ENCODE measurements around the gene JOSD1.
A peak's percentile ranks its signal among the peaks of the same experiment; 100 is the strongest.

JOSD1 gene

DNA sequence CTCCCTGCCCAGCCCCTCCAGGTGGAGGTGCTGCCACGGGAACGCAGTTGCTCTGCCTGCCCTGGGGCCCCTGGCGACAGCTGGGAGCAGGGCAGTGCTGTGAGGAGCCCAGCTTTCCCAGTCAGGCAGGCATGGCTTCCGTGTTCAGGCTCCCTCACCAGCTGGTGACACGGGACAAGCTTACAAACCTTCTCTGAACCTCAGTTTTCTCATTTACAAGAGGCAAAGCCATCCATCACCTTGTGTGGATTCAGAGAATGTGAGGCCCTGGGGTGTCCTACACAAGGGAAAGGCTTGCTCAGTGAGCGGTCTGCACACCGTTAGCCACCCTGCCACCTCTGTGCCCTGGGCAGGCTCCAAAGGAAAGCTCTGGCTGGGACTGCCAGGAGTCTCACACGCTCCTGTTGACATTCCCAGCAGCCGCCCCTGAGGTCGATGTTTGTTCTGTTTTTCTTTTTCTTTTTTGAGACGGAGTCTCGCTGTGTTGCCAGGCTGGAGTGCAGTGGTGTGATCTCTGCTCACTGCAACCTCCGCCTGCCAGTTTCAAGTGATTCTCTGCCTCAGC lies 31.6 kb upstream of the JOSD1 start:
- no peak for DNase-seq

DNA sequence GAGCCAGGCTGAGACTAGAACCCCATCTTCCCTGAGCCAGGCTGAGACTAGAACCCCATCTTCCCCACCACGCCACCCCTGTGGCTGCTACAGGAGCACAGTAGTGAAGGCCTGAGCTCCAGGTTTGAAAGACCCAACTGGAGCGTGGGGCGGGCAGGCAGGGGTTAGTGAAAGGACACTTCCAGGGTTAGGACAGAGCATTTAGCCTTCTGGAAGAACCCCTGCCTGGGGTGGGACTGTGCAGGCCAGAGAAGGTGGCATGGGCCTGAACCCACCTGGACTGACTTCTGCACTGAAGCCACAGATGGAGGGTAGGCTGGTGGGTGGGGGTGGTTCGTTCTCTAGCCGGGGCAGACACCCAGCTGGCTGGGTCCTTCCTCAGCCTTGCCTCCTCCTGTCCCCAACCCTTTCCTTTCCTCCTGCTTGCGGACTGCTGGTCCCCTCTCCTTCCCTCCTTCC lies 31.0 kb upstream of the JOSD1 start:
- no peak for DNase-seq

DNA sequence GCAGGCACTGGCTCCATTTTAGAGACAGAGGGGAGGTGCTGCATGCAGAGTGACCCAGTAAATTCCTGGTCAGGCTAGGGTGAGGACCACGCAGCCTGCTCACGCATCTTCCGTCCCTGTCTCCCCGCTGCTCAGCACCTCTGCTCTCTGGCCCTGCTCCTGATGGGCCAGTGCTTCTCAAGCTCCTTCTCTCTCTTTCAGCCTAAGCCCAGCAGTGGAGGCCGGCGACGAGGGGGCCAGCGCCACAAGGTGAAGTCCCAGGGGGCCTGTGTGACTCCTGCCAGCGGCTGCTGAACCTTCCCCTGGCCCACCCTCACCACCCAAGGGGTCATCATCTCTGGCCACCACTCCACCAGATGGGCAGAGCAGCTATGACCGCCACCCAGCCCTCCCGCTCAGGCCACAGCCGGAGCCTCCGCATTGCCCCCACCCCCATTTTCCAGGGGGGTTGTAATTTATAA lies 29.7 kb upstream of the JOSD1 start:
- DNase-seq = no peak

DNA sequence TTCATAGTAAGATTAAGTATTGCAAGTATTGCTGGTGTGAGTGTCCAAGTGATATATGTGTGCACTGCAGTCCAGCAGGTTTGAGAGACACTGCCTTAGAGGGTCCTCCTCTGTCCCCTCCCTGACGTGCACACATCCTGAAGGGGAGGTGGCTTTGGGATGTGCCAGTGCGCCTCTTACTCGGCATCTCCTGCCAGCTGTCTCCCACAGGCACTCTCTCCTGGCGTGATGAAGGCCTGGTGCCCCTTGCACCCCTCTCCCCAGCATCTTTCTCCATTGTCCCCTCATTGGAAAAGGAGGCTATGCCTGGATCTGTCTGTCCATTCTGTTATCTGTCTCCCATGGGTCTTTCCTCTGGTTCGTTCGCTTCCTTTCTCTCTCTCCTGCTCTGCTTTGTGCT lies 29.2 kb upstream of the JOSD1 start:
- no peak for DNase-seq

DNA sequence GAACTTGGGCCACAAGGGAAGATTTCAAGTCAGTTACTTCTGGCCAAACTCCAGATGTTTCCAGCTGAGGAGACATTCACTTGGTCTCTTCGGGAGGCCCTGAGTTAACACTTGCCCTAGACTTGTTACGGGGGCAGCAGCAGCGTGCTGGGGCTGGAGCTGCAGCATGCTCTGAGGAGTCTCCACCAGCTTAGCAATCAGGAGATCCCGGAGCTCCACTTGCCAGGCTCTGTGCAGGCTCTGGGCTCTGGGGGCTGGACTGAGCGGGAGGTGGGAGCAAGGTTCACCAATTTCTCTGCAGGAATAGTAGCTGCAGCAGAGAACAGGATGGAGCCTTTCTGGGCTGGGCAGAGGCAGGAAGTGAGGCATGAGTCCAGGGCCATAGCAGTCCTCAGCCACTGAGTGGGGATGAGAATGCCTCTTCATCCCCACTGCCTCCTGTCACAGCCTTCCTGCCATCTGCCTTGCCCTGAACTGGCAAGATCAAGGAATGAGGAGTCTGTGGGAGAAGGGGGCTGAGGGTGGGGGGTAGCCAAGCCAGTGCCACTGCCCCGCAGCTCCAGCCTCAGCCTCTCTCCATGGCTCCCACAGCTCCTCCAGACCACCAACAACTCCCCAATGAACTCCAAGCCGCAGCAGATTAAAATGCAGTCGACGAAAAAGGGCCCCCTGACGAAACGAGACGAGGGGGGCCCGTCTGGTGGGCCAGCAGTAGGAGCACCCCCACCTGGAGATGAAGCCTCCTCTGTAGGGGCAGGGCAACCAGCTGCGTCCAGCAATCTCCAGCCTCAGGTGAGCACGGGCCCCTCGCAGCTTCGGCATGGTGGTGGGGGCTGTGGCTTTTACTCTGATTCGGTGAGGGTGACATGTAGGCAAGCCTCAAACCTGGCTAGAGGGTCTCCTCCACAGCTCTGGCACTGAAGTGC lies 28.4 kb upstream of the JOSD1 start:
- DNase-seq = no peak

DNA sequence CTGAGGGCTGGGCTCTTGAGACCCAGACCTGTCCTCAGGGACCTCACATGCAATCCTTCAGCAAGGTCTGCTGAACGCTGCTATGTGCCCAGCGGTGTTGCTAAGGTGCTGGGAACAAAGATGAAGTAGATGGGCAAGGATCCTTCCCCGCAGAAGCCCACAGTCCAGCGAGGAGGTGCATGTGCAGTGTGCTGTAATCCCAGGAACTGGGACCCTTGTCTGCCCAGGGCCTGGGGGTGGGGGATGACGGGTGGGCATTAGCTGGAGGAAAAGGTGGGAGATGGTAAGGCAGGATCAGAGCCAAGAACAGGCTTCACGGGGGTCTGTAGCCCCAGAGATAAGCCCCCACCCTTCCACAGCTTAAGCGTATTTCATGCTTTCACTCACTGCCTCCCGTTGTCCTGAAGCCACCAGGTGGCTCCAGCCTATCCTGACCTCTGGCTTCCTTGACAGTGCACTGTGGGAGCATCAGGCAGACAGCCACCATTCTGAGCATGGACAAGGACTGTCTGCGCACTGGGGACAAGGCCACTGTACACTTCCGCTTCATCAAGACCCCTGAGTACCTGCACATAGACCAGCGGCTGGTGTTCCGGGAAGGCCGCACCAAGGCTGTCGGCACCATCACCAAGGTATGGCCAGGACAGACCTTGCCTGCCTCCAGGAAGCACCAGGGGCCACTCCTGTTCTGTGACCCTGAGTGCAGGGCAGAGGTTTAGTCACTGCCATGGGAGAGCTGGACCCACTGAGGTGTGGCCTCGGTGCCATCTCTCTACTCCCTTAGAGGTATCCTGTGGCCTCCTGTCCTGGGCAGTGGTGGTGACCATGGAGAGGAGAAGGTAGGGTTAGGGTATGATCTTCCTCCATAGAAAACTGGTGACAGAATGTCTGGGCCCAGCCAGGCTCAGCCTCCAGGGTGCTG lies 27.0 kb upstream of the JOSD1 start:
- no peak for DNase-seq

DNA sequence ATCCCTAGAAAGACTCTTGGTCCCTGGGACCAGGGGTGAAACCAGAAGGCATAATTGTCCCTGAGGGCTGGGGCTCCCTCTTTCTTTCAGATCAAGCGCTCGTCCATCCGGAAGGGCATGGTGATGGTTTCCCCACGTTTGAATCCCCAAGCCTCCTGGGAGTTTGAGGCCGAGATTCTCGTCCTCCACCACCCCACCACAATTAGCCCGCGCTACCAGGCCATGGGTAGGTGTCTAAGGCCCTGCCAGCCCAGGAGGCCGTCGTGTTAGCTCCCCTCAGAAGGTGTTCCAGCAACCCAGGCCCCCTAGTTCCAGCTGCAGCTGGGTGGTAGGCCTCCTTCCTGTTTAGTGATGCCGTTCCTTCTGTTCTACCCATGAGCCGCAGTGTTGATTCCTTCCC lies 26.4 kb upstream of the JOSD1 start:
- no peak for DNase-seq

DNA sequence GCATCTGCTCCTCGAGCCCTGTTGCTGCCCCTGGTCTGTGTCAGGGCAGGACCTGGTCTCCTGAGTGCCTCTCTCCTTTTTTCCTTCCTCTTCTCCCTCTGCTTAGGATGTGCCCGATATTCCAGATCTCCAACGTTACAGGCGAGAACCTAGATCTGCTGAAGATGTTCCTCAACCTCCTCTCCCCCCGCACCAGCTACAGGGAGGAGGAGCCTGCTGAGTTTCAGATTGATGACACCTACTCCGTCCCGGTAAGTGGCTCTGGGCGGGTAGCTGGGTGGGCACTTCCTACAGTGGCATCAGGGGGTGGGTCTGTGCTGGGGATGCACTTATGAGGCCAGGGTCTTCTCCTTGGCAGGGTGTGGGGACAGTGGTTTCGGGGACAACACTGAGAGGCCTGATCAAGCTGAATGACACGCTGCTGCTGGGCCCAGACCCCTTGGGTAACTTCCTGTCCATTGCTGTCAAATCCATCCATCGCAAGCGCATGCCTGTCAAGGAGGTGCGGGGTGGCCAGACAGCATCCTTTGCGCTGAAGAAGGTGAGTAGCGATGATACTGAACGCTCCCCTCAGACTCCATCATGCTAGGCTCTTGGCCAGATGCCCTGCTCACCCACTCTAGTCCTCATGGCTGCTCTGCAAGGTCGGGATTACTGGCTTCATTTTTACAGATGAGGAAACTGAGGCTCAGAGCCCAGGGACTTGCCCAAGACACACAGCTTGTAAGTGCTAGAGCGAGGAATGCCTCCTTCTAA lies 25.3 kb upstream of the JOSD1 start:
- no peak for DNase-seq

DNA sequence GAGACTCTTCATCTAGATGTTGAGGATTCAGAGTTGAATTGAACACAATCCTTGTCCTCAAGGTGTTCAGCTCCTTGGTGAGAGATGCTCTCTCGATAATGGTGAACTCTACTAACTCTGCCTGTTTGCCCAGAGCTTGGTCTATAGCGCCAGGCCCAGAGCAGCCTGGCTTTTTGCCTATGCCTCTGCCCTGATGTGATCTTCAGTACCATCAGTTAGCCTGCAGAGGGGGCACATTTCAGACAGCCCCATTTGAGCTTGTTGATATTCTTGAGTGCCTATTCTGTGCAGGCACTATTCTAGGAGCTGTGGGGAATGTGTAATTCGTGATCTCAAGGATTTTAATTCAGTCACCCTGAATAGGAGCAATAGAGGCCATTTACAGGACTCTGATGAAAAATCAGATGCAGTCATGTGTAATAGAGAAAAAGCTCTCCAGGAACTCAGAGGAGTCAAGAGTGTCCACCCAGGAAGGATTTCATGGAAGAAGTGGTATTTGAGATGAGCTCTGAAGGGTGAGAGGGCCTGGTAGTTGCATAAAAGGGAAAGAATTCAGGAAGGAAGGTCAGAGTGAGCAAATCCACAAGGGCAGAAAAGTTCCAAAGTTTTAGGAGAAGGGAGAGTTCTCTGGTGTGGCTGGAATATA lies 24.3 kb upstream of the JOSD1 start:
- no peak for DNase-seq

DNA sequence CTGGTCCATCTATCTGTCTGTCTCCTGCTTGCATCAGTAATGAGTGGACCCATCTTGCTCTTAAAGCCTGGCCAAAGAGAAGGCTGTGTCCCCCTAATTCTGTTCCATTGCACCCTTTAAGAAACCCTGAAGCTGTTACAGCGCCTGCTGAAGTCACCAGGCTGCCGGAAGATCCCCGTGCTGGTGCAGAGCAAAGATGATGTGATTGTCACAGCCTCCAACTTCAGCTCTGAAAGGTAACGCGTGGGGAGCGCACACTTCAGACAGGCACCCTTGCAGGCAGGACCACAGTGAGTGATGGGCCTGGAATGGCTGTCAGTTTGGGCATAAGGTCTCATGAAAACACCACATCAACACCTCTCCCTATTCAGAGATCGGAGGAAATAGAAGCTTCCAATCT lies 23.4 kb upstream of the JOSD1 start:
- no peak for DNase-seq

DNA sequence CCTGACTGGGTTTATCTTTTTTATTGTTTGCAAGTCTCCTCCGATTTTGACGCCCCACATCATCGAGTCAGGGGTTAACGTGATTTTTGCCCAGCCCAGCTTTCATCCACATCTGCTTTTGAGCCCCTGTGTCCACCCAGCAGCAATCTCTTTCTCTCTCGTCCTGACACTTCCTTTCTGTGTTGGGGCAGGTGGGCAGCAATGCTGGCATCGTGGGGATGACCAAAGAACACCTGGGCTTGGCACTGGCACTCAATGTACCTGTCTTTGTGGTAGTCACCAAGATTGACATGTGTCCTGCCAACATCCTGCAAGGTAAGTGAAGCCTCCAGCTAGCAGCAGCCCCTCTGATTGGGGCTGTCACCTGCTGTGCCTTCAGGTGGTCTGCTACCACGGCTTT lies 20.8 kb upstream of the JOSD1 start:
- no peak for DNase-seq

DNA sequence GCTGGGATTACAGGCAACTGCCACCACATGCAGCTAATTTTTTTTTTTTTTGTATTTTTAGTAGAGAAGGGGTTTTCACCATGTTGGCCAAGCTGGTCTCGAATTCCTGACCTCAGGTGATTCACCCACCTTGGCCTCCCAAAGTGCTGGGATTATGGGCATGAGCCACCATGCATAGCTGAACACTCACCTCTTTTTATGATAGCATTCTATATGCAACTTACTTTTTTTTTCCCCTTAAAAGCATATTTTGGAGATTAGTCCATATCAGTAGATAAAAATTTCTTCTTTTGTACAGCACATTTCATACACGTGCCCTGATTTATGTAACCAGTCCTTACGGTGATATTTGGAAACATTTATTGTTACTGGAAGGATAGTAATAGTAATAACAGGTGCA lies 19.6 kb upstream of the JOSD1 start:
- no peak for DNase-seq

DNA sequence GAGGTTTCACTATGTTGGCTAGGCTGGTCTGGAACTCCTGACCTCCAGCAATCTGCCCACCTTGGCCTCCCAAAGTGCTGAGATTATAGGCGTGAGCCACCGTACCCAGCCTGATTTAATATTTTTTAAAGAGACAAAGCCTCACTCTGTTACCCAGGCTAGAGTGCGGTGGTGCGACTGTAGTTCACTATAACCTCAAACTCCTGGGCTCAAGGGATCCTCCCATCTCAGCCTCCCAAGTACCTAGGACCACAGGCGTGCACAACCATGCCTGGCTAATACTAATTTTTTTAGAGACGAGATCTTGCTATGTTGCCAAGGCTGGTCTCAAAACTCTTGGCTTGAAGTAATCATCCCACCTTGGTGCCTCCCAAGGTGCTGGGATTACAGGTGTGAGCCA lies 18.5 kb upstream of the JOSD1 start:
- DNase-seq = no peak

DNA sequence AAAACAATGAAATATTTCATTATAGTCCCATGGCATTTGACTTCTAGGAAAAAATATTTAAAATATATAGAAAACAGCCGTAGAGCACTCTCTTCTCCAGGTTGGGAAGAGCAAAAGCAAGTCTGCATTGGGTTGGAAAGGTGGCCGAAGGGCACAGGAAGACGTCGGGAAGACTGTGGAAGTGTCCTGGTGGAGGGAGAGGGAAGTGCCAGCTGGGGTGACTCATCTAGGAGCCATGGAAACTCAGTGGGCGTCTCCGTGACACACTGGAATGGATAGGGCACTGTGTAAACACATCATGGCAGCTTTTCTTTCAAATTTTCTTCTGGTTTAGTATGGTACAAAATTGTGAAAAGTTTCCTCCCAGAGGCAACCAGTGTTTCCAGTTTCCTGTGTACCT lies 17.7 kb upstream of the JOSD1 start:
- peak; percentile 49 for DNase-seq

DNA sequence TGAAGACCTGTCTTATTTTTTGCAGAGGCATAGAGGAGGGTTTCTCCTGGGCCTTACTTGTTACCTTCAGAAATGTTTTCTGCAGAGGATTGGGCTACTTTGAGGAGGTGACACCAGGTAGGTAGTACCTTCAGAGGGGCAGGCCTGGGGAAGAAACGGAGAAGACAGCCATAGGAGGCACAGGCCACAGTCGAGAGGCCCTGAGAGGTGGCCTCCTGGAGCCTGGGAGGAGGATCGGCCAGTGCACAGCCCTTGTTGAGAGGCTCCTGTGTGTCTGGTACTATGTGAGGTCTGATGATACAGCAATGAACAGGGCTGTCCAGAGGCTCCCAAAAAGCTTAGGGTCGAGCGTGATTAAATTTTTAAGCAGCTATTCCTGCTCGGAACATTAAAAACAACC lies 16.5 kb upstream of the JOSD1 start:
- no peak for DNase-seq

DNA sequence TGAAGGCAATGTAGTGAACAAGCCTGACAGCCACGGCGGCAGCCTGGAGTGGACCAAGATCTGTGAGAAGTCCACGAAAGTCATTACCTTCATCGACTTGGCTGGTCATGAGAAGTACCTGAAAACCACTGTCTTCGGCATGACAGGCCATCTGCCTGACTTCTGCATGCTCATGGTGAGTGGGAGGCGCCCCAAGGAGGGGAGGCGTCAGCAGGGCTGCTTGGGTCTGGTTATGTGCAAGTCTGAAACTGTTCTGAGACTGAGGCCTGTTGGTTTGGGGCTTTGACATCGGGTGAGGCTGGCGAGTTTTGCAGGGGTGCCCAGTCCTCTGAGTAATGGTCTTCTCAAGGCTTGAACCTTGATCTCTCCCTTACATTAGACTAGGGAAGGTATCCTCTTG lies 16.1 kb upstream of the JOSD1 start:
- DNase-seq = no peak

DNA sequence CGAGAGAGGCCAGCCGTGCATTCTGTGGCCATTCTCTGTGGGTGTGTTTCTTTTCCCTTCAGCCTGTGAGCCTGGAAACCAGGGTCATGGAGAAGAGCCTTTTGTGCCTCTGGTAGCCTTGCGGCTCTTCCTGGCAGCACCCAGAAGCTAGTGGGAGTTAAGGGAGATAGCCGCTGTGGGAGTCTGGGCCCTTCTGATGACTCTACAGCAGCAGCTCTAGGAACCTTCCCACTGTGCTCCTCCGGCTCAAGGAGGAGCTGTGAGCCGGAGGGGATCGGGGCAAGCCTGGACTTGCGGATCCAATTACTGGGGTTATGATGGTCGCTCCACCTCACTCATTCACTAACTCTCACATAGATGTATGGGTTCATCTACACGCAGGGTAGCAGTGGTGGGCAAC lies 15.5 kb upstream of the JOSD1 start:
- no peak for DNase-seq

DNA sequence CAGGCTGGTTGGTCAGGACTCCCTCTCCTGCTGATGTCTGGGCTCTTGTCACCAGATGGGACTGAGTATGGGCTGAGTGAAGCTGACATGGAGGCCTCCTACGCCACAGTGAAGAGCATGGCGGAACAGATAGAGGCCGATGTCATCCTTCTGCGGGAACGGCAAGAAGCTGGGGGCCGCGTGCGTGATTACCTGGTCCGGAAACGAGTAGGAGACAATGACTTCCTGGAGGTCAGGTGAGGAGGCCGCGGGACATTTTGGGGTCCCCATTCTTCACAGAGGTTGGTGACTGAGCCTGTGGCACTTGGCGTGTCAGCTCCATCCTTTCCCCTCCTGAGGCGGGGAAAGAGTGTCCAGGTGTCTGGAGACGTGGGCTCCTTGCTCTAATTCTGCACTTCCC lies 15.1 kb upstream of the JOSD1 start:
- DNase-seq = no peak

DNA sequence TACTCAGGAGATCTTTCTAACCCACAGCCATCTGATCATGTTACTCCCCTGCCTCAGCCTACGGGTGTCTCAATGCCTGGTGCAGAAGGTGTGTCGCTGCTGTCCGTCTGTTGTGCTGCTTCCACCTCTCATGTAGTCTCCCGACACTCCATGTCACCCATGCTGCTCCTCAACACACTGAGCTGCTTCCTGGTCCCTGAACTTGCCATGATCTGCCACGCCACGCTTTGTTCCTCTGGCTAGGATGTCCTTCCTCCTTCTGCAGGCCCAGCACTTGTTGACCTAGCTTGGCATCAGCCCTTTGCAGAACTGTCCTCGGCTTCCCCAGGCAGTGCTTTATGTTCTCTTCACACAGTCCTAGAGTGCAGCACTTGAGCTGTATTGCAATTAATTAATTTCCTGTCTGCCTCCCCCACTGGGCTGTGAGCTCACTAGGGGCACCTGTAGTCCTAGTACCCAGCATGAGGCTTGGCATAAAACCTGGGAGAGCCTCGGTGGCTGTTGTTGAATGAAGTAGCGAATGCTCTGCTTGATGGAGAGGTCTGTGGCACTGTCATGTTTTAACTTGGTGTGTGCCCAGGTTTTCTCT lies 14.5 kb upstream of the JOSD1 start:
- DNase-seq = no peak

DNA sequence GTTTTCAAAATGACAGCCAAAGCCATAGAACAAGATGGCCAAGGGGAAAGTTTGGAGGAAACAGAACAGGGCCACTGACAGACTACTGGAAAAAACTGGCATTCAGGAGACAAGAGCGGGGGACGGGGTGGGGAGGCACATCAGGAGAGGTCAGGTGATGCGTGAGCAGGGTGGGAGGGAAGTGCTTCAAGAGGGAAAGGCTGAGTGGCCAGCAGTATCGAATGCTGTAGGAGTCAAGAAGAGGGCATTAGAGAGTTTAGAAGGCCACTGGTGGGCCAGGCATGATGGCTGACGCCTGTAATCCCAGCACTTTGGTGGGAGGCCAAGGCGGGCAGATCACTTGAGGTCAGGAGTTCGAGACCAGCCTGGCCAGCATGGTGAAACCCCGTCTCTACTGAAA lies 13.2 kb upstream of the JOSD1 start:
- DNase-seq = no peak

DNA sequence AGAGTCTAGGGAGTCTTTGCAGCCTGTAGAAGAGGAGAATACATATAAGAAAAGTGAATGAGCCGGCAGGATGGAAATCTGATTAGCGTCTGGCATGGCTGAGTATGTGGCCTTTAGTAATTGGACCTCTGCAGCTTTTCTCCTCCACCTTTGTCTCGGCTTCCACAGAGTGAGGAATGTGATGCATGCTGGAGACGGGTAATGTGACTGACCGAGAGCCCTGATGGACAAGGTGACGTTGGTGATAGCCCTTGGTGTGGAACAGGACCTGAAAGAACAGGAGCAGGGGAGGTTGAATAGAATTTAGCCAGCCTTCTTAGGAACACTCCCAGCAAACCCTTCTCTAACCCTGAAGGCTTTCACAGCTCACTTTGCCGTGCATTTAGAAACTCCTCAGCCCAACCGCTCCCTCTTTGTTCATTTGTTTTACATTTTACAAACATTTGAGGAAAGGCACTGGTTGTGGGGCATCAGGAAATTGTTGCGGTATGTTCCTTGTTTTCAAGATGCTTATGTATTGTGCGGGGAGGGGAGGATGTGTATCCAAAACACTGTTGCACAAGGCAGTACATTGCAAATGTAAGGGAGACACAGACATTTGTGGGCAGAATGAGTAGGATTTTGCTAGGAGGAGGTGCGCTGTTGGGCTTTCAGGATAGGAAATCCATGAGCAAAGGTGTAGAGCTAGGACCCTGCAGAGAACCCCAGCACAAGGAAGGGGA lies 11.9 kb upstream of the JOSD1 start:
- DNase-seq = no peak
